Thyroid gland (tissue), 4 donors: ENCODE data around the gene TTC9. TPM values are rescaled to one million over a fixed set of nuclear protein-coding genes. Genes with fewer than 3 reads are reported as not detected.
A peak's percentile ranks its signal among the peaks of the same experiment; 100 is the strongest.

ENCODE experiments used
- DNase-seq, 2 donors: peaks; one replicate each; pipeline ENCODE4 v3.0.0-alpha.2; 2019
- H3K27ac ChIP-seq, 3 donors: fragments of 200-600 bp; sonication (generic); 1 replicate in 2 of 3; 2 replicates in 1 of 3; pipeline ENCODE4 v1.5.1; 2016 to 2019; ENCODE audit warnings: mild to moderate bottlenecking in 1 of 3, moderate library complexity in 1 of 3
- H3K27me3 ChIP-seq: fragments of 200-600 bp; sonication (generic); one replicate; pipeline ENCODE4 v1.5.1; 2019
- H3K36me3 ChIP-seq, 2 donors: fragments of 200-600 bp; sonication (generic); one replicate each; pipeline ENCODE4 v1.5.1; 2016 to 2019
- H3K4me1 ChIP-seq, 2 donors: fragments of 200-600 bp; sonication (generic); one replicate each; pipeline ENCODE4 v1.5.1; 2017 to 2019
- H3K4me3 ChIP-seq, 3 donors: fragments of 200-600 bp; sonication (generic); replicated peaks in 1 of 3; 1 replicate in 2 of 3; 2 replicates in 1 of 3; pipeline ENCODE4 v1.5.1; 2016; ENCODE audit warnings: mild to moderate bottlenecking in 1 of 3
- H3K9me3 ChIP-seq: fragments of 200-600 bp; sonication (generic); one replicate; pipeline ENCODE4 v1.5.1; 2017
- POLR2A ChIP-seq, 2 donors: fragments of 450-650 bp; IDR thresholded peaks; one replicate each; pipeline ENCODE4 v1.6.1; 2017; ENCODE audit warnings: antibody characterized with exemption in 2 of 2, mild to moderate bottlenecking in 2 of 2, moderate library complexity in 1 of 2
- WGBS, 2 donors: methylation state at CpG; one replicate each; pipeline ENCODE4 v1.1.5; 2017; 5-methylcytosine and 5-hydroxymethylcytosine counted together
- intact Hi-C: fragments of 100-400 bp; cut with DNase I; formaldehyde crosslinking; loops from one replicate; pipeline ENCODE4 v1.15.1; 2023
- total RNA-seq, 4 donors: library from RNA; depleted of rRNA; stranded (reverse); fragments of >200 nt; gene quantifications; one replicate each; pipeline ENCODE4 v1.2.3, GENCODE V29; 2016
- TF ChIP-seq, protein P1 (sequence below), 6 experiments: fragments of 200-600 bp in 3 of 6; fragments of 450-650 bp in 3 of 6; sonication (generic) in 3 of 6; IDR thresholded peaks; one replicate each; pipeline ENCODE4 v1.5.1; 2016 to 2019; ENCODE audit warnings: antibody characterized with exemption in 6 of 6, mild to moderate bottlenecking in 2 of 6, inconsistent platforms in 1 of 6, moderate library complexity in 1 of 6

The TTC9 gene
- total RNA-seq, 4 donors from 2014 or later = 5.7 to 9.4 (median 7.2) TPM

DNA sequence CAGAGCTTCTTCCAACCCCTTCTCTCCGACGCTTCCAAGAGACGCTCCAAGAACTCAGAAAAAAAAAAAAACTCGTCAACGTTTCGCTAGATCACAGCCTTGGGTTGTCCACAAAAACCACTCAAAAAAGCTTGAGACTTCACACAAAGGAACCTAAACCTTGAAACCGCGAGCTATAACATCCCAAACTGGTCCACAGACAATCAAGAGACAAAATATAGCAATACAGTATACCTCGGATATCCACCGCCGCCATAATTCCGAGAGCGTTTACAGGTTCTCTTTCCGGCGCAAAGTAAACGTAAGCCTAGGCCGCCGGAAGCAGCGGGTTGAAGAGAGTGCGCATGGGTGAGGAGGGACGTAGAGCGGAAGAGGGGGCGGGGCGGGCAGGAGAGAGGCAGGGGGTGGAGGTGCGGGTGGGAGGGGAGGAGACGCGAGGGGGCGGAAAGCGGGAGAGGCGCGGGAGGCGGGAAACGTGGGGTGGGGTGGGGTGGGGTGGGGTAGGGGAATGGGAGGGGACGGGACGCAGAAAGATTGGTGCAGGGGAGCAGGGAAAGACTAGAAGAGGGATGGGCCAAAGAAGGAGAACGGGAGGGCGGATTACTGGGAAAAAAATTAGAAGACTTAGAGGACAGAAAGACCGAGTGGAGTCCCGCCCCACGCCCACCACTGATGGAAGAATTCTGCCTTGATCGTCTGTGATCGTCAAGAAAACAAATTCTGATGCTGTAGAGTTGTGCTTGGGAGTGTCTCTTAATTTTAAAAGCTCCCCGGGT lies 41.1 kb upstream of the TTC9 start, which contains the start of gene MED6:
MED6 (minus strand) TSS at position 274 of the 776 bp plus-strand sequence; CDS start at position 256, 18 bp downstream.
- Histone ChIP-seq H3K36me3 (peaks cover 7 to 9% of the 10 kb centered on the region in 2 donors), H3K27ac (peak within 1 kb of the TSS in 2 of 3 donors; percentile 25 to 63), H3K27me3 (no peaks in the 10 kb centered on the region), H3K9me3 (no peaks in the 10 kb centered on the region), H3K4me3 (peak within 1 kb of the TSS; percentile 63 to 100 (median 65)), H3K4me1 (peaks cover 5 to 21% of the 10 kb centered on the region in 2 donors)
- peak; percentile 91 to 94 for DNase-seq
- WGBS, 2 donors = 1% methylated on average over 38 to 43 of the region's 43 CpGs
- TF ChIP-seq POLR2A (IDR thresholded peaks at IDR 0.05) = peak in 1 of 2 donors; percentile 24
- TF ChIP-seq, protein P1, sequence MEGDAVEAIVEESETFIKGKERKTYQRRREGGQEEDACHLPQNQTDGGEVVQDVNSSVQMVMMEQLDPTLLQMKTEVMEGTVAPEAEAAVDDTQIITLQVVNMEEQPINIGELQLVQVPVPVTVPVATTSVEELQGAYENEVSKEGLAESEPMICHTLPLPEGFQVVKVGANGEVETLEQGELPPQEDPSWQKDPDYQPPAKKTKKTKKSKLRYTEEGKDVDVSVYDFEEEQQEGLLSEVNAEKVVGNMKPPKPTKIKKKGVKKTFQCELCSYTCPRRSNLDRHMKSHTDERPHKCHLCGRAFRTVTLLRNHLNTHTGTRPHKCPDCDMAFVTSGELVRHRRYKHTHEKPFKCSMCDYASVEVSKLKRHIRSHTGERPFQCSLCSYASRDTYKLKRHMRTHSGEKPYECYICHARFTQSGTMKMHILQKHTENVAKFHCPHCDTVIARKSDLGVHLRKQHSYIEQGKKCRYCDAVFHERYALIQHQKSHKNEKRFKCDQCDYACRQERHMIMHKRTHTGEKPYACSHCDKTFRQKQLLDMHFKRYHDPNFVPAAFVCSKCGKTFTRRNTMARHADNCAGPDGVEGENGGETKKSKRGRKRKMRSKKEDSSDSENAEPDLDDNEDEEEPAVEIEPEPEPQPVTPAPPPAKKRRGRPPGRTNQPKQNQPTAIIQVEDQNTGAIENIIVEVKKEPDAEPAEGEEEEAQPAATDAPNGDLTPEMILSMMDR (IDR thresholded peaks at IDR 0.05) = no peak
- intact Hi-C loops = no loop called here

DNA sequence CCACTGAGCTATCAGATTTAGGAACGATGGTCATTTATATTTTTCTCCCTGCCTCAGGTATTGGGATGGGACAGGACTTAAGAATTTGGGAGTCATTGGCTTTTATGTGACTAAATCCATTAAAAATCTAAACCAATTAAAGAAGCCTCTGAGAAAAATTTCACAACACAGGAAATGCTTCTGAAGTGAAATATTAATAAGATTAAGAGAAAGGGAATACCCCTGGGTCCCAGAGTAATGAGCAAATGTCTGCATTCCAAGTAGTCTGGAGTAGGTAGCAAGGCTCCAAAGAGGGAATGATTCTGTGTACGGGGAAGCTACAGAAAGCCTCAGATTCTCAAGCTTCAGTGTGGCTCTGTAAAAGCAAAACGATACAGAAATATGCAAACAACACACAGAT lies 40.6 kb upstream of the TTC9 start:
- Histone ChIP-seq H3K36me3 (peaks cover 1 to 3% of the 10 kb centered on the region in 2 donors), H3K27me3 (no peaks in the 10 kb centered on the region), H3K9me3 (no peaks in the 10 kb centered on the region), H3K4me1 (peaks cover 5 to 21% of the 10 kb centered on the region in 2 donors), H3K27ac (peak overlapping the region in 1 of 3 donors; percentile 29), H3K4me3 (peak overlapping the region in 1 of 3 donors; percentile 65)
- TF ChIP-seq, protein P1 (IDR thresholded peaks at IDR 0.05) = no peak
- TF ChIP-seq POLR2A (IDR thresholded peaks at IDR 0.05) = no peak
- no peak for DNase-seq
- WGBS, 2 donors = 25 to 28% methylated on average over 3 of the region's 3 CpGs
- intact Hi-C loops = no loop called here

DNA sequence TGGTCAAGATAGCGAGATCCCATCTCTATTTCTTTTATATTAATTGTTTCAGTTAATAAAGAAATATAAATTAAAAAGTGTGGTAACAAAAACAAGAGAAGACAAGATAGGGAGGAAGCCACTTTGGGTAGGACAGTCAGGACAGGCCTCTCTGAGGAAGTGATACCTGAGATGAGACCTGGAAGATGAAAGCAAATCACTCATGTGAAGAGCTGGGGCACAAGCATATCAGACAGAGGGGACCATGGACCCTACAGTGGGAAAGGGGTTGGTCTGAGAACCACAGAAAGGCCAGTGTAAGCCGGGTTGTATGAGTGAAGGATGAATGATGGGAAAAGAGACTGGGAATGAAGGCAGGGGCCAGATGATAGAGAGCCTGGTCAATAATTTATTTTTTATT lies 39.5 kb upstream of the TTC9 start:
- intact Hi-C loops = no loop called here
- no peak for TF ChIP-seq POLR2A (IDR thresholded peaks at IDR 0.05)
- TF ChIP-seq, protein P1 (IDR thresholded peaks at IDR 0.05) = no peak
- no peaks in the 10 kb centered on the region for H3K27me3 ChIP-seq
- no peak overlapping the region for H3K27ac ChIP-seq
- no peaks in the 10 kb centered on the region for H3K9me3 ChIP-seq
- peaks cover 5 to 21% of the 10 kb centered on the region in 2 donors for H3K4me1 ChIP-seq
- H3K4me3 ChIP-seq = no peak overlapping the region
- 90 to 95% methylated on average over 2 of the region's 2 CpGs for WGBS, 2 donors
- H3K36me3 ChIP-seq = no peaks in the 10 kb centered on the region
- DNase-seq = no peak

GRCh38 chr14:70611216-70611615 lies 30.5 kb upstream of the TTC9 start:
- intact Hi-C loops = no loop called here
- 39 to 41% methylated on average over 3 of the region's 3 CpGs for WGBS, 2 donors
- Histone ChIP-seq H3K27ac (no peak overlapping the region), H3K4me3 (no peak overlapping the region), H3K36me3 (no peaks in the 10 kb centered on the region), H3K27me3 (no peaks in the 10 kb centered on the region), H3K9me3 (no peaks in the 10 kb centered on the region), H3K4me1 (no peaks in the 10 kb centered on the region)
- TF ChIP-seq, protein P1 (IDR thresholded peaks at IDR 0.05) = no peak
- TF ChIP-seq POLR2A (IDR thresholded peaks at IDR 0.05) = no peak
- DNase-seq = no peak

- Histone ChIP-seq H3K4me3 (no peak overlapping the region), H3K9me3 (no peaks in the 10 kb centered on the region), H3K27me3 (no peaks in the 10 kb centered on the region), H3K27ac (no peak overlapping the region), H3K36me3 (no peaks in the 10 kb centered on the region), H3K4me1 (no peaks in the 10 kb centered on the region)
- 88 to 92% methylated on average over 3 of the region's 3 CpGs for WGBS, 2 donors
- no peak for DNase-seq
- intact Hi-C loops = no loop called here
- no peak for TF ChIP-seq POLR2A (IDR thresholded peaks at IDR 0.05)
- TF ChIP-seq, protein P1 (IDR thresholded peaks at IDR 0.05) = no peak
Observed at GRCh38 chr14:70616646-70617045, 25.1 kb upstream of the TTC9 start.
